A673 (cell line): Measurements from ENCODE around the gene ST6GALNAC3. TPM values are rescaled to one million over a fixed set of nuclear protein-coding genes. Genes with fewer than 3 reads are reported as not detected.

Source experiments
- BruUV-seq: library from RNA; stranded (reverse); fragments of 400-500 nt; replicated peaks from 2 replicates; lab custom pipeline; 2021; lab: Mats Ljungman, UMichigan
- CTCF ChIA-PET: fragments of 300-600 bp; sonication (Branson Sonifier 250); formaldehyde crosslinking; loops from one replicate; lab custom pipeline; 2022; ENCODE audit warnings: antibody characterized with exemption; lab: Charles Lee
- POLR2A ChIA-PET: fragments of 300-600 bp; sonication (Branson Sonifier 250); formaldehyde crosslinking; loops from one replicate; lab custom pipeline; 2022; ENCODE audit warnings: antibody characterized with exemption; ENCODE audit not compliant: low non-redundant PET; lab: Charles Lee
- DNase-seq: peaks from one replicate; pipeline ENCODE4 v3.0.0-alpha.2; 2015; ENCODE audit warnings: low spot score
- H3K27ac ChIP-seq: fragments of 200-600 bp; sonication (generic); 2 replicates; pipeline ENCODE4 v1.5.1; 2016; ENCODE audit warnings: mixed run types, low read depth, mild to moderate bottlenecking, mixed read lengths, antibody characterized with exemption, low read length; ENCODE audit not compliant: poor library complexity, severe bottlenecking
- H3K27me3 ChIP-seq: fragments of 200-600 bp; sonication (generic); replicated peaks from 2 replicates; pipeline ENCODE4 v1.6.1; 2017; ENCODE audit warnings: mixed run types, low read depth, mild to moderate bottlenecking, mixed read lengths, antibody characterized with exemption, low read length; ENCODE audit not compliant: insufficient read depth, poor library complexity
- H3K36me3 ChIP-seq: fragments of 200-600 bp; sonication (generic); 2 replicates; pipeline ENCODE4 v1.6.1; 2016; ENCODE audit warnings: mixed run types, mild to moderate bottlenecking, mixed read lengths, antibody characterized with exemption, low read length; ENCODE audit not compliant: insufficient read depth, poor library complexity, severe bottlenecking
- H3K4me1 ChIP-seq: fragments of 200-600 bp; sonication (generic); 2 replicates; pipeline ENCODE4 v1.6.1; 2017; ENCODE audit warnings: mixed run types, mild to moderate bottlenecking, mixed read lengths, antibody characterized with exemption, low read length; ENCODE audit not compliant: insufficient read depth, poor library complexity, severe bottlenecking
- H3K4me3 ChIP-seq: fragments of 200-600 bp; sonication (generic); 2 replicates; pipeline ENCODE4 v1.5.1; 2016; ENCODE audit warnings: low read depth, mixed run types, mild to moderate bottlenecking, mixed read lengths, low read length; ENCODE audit not compliant: poor library complexity, severe bottlenecking
- H3K9me3 ChIP-seq: fragments of 200-600 bp; sonication (generic); 2 replicates; pipeline ENCODE4 v1.6.1; 2016; ENCODE audit warnings: mixed run types, low read depth, mild to moderate bottlenecking, mixed read lengths, antibody characterized with exemption, low read length; ENCODE audit not compliant: poor library complexity, severe bottlenecking
- CTCF ChIP-seq: fragments of 300-800, 200-600 bp; sonication (generic); conservative IDR thresholded peaks from 2 replicates; pipeline ENCODE4 v1.5.1; 2017; ENCODE audit warnings: low read depth, mild to moderate bottlenecking, antibody characterized with exemption, low read length, moderate library complexity, mixed read lengths
- EZH2 ChIP-seq: fragments of 200-600 bp; sonication (generic); IDR thresholded peaks from 2 replicates; pipeline ENCODE4 v1.6.1; 2017; ENCODE audit warnings: borderline replicate concordance, low read depth, mild to moderate bottlenecking, mixed read lengths, antibody characterized with exemption, low read length; ENCODE audit not compliant: poor library complexity, severe bottlenecking
- intact Hi-C: fragments of 100-400 bp; cut with micrococcal nuclease; formaldehyde crosslinking; loops from one replicate; pipeline ENCODE4 v1.10.0; 2022; ENCODE audit not compliant: unreplicated experiment
- total RNA-seq: library from RNA; stranded (reverse); gene quantifications from 2 replicates; pipeline ENCODE4 v1.2.3, GENCODE V29; 2021

ST6GALNAC3 gene
- total RNA-seq, 1 experiment from 2014 or later = 1.2 TPM

GRCh38 chr1:76507376-76507775 lies 432.8 kb downstream of the ST6GALNAC3 start:
- intact Hi-C loops = no loop called here
- Histone ChIP-seq H3K27me3 (no peaks in the 10 kb centered on the region), H3K4me3 (no peak overlapping the region), H3K4me1 (no peaks in the 10 kb centered on the region), H3K27ac (no peak overlapping the region), H3K9me3 (no peaks in the 10 kb centered on the region), H3K36me3 (no peaks in the 10 kb centered on the region)
- CTCF ChIA-PET = no interaction called here
- POLR2A ChIA-PET = no interaction called here
- TF ChIP-seq CTCF (no peak), EZH2 (no peak)
- BruUV-seq = no TSS peak
- DNase-seq = no peak

- H3K27ac ChIP-seq = no peak overlapping the region
- CTCF ChIA-PET = no interaction called here
- no peak overlapping the region for H3K4me3 ChIP-seq
- POLR2A ChIA-PET = no interaction called here
- no peaks in the 10 kb centered on the region for H3K9me3 ChIP-seq
- intact Hi-C loops = no loop called here
- no TSS peak for BruUV-seq
- TF ChIP-seq CTCF (no peak), EZH2 (no peak)
- H3K4me1 ChIP-seq = no peaks in the 10 kb centered on the region
- no peaks in the 10 kb centered on the region for H3K36me3 ChIP-seq
- no peaks in the 10 kb centered on the region for H3K27me3 ChIP-seq
- no peak for DNase-seq
Observed at GRCh38 chr1:76508871-76509270, 434.3 kb downstream of the ST6GALNAC3 start.

GRCh38 chr1:76510672-76511557 lies 436.4 kb downstream of the ST6GALNAC3 start:
- no TSS peak for BruUV-seq
- ChIA-PET CTCF (no interaction called here), POLR2A (no interaction called here)

More at GRCh38 chr1:76510672-76511557, 436.4 kb downstream of the ST6GALNAC3 start:
- Histone ChIP-seq H3K27ac (no peak overlapping the region), H3K4me3 (no peak overlapping the region), H3K36me3 (no peaks in the 10 kb centered on the region), H3K27me3 (no peaks in the 10 kb centered on the region), H3K4me1 (no peaks in the 10 kb centered on the region), H3K9me3 (no peaks in the 10 kb centered on the region)
- no peak for TF ChIP-seq CTCF
- TF ChIP-seq EZH2 = no peak
- intact Hi-C loops = no loop called here
- DNase-seq = no peak
